H1 (cell line): ENCODE results near the gene SLC9C2. TPM values are rescaled to one million over a fixed set of nuclear protein-coding genes. Genes with fewer than 3 reads are reported as not detected.

Source experiments
- CTCF ChIA-PET: fragments of 300-600 bp; sonication (Branson Sonifier 250); formaldehyde crosslinking; loops from one replicate; lab custom pipeline; 2021; ENCODE audit not compliant: partially characterized antibody; lab: Charles Lee
- POLR2A ChIA-PET: fragments of 300-600 bp; sonication (Branson Sonifier 250); formaldehyde crosslinking; loops from one replicate; lab custom pipeline; 2021; ENCODE audit warnings: inconsistent platforms; ENCODE audit not compliant: partially characterized antibody; lab: Charles Lee
- DNase-seq, 2 experiments: peaks; one replicate each; pipeline versions ENCODE4 v3.0.0 to v3.0.0-alpha.2; 2010 to 2022; ENCODE audit warnings: low spot score in 2 of 2, low read depth in 1 of 2, mixed read lengths in 1 of 2
- FAIRE-seq: peaks from 2 replicates; lab custom pipeline; 2011; peaks lifted over from hg19 to GRCh38; lab: Jason Lieb, UNC
- H2AFZ ChIP-seq: 2 replicates; pipeline ENCODE4 v1.8.1; 2012; ENCODE audit warnings: low read length, inconsistent platforms
- H2AK5ac ChIP-seq: 2 replicates; pipeline ENCODE4 v1.6.1; 2013; ENCODE audit warnings: low read depth, low read length
- H2BK120ac ChIP-seq: replicated peaks from 2 replicates; pipeline ENCODE3; 2013; ENCODE audit warnings: low read depth, low read length, inconsistent platforms
- H2BK12ac ChIP-seq: 2 replicates; pipeline ENCODE4 v1.6.1; 2013; ENCODE audit warnings: low read depth, low read length
- H2BK15ac ChIP-seq: 2 replicates; pipeline ENCODE4 v1.6.1; 2013; ENCODE audit warnings: low read length
- H2BK20ac ChIP-seq: 2 replicates; pipeline ENCODE4 v1.6.1; 2013; ENCODE audit warnings: low read length
- H2BK5ac ChIP-seq: 2 replicates; pipeline ENCODE4 v1.6.1; 2013; ENCODE audit warnings: low read depth, low read length
- H3K14ac ChIP-seq: 2 replicates; pipeline ENCODE4 v1.6.1; 2013; ENCODE audit warnings: inconsistent platforms; ENCODE audit not compliant: insufficient read length
- H3K18ac ChIP-seq: 2 replicates; pipeline ENCODE4 v1.6.1; 2013; ENCODE audit warnings: low read length; ENCODE audit errors: extremely low read depth
- H3K23ac ChIP-seq: 2 replicates; pipeline ENCODE4 v1.6.1; 2013; ENCODE audit warnings: inconsistent platforms; ENCODE audit not compliant: insufficient read length
- H3K23me2 ChIP-seq: 2 replicates; pipeline ENCODE4 v1.6.1; 2013; ENCODE audit warnings: low read depth, low read length
- H3K27ac ChIP-seq: 2 replicates; pipeline ENCODE4 v1.6.1; 2011; ENCODE audit warnings: low read depth, low read length, inconsistent platforms
- H3K27me3 ChIP-seq, 4 experiments: replicated peaks in 1 of 4; 1 replicate in 1 of 4; 2 replicates in 3 of 4; pipeline versions ENCODE4 v1.6.1 to v1.8.1; 2011 to 2013; ENCODE audit warnings: low read length in 3 of 4, mild to moderate bottlenecking in 3 of 4, inconsistent platforms in 2 of 4, mixed read lengths in 2 of 4, moderate library complexity in 1 of 4; ENCODE audit not compliant: control insufficient read depth in 3 of 4, insufficient read depth in 3 of 4; ENCODE audit errors: extremely low read depth in 1 of 4
- H3K36me3 ChIP-seq, 4 experiments: 2 replicates each; pipeline versions ENCODE4 v1.6.1 to v1.8.1; 2011 to 2013; ENCODE audit warnings: mild to moderate bottlenecking in 4 of 4, low read length in 3 of 4, moderate library complexity in 2 of 4, control low read depth in 1 of 4, inconsistent platforms in 1 of 4; ENCODE audit not compliant: insufficient read depth in 4 of 4, control insufficient read depth in 2 of 4
- H3K4ac ChIP-seq: replicated peaks from 2 replicates; pipeline ENCODE3; 2013; ENCODE audit warnings: low read length, low read depth, mixed read lengths, inconsistent platforms; ENCODE audit not compliant: insufficient read length
- H3K4me1 ChIP-seq, 4 experiments: replicated peaks in 1 of 4; 1 replicate in 1 of 4; 2 replicates in 3 of 4; pipeline versions ENCODE4 v1.6.1 to v1.8.1; 2011 to 2013; ENCODE audit warnings: low read length in 3 of 4, inconsistent platforms in 2 of 4, mixed read lengths in 1 of 4; ENCODE audit not compliant: insufficient read depth in 4 of 4, control insufficient read depth in 3 of 4
- H3K4me2 ChIP-seq, 2 experiments: 2 replicates each; pipeline versions ENCODE4 v1.6.1 to v1.8.1; 2011 to 2013; ENCODE audit warnings: low read depth in 2 of 2, low read length in 2 of 2, control low read depth in 1 of 2, inconsistent platforms in 1 of 2, mild to moderate bottlenecking in 1 of 2; ENCODE audit not compliant: insufficient read depth in 1 of 2
- H3K4me3 ChIP-seq, 4 experiments: fragments of 200-600, 300-600 bp in 1 of 4; sonication (generic), shearing (Covaris generic), sonication (Bioruptor Twin) in 1 of 4; 2 replicates each; pipeline versions ENCODE4 v1.5.1 to v1.8.1; 2011 to 2016; ENCODE audit warnings: low read length in 4 of 4, low read depth in 3 of 4, control low read depth in 2 of 4, inconsistent platforms in 2 of 4, mild to moderate bottlenecking in 2 of 4, mixed read lengths in 1 of 4, moderate library complexity in 1 of 4; ENCODE audit not compliant: insufficient read depth in 2 of 4; ENCODE audit errors: extremely low read depth in 1 of 4
- H3K56ac ChIP-seq: replicated peaks from 2 replicates; pipeline ENCODE3; 2013; ENCODE audit warnings: low read depth, mild to moderate bottlenecking, mixed read lengths, low read length, inconsistent platforms; ENCODE audit not compliant: insufficient read length
- H3K79me1 ChIP-seq: 2 replicates; pipeline ENCODE4 v1.6.1; 2013; ENCODE audit warnings: low read depth, low read length, control low read depth
- H3K79me2 ChIP-seq, 2 experiments: 2 replicates each; pipeline versions ENCODE4 v1.6.1 to v1.8.1; 2012 to 2013; ENCODE audit warnings: low read length in 2 of 2, mild to moderate bottlenecking in 2 of 2, inconsistent platforms in 1 of 2; ENCODE audit not compliant: insufficient read depth in 2 of 2, control insufficient read depth in 1 of 2
- H3K9ac ChIP-seq, 4 experiments: replicated peaks in 1 of 4; 1 replicate in 1 of 4; 2 replicates in 3 of 4; pipeline versions ENCODE4 v1.6.1 to v1.8.1; 2011 to 2013; ENCODE audit warnings: low read depth in 3 of 4, low read length in 3 of 4, control low read depth in 2 of 4, mild to moderate bottlenecking in 2 of 4, moderate library complexity in 2 of 4, inconsistent platforms in 1 of 4; ENCODE audit errors: extremely low read depth in 1 of 4
- H3K9me3 ChIP-seq, 2 experiments: 2 replicates each; pipeline versions ENCODE4 v1.6.1 to v1.8.1; 2012 to 2013; ENCODE audit warnings: mild to moderate bottlenecking in 2 of 2, moderate library complexity in 2 of 2, control low read depth in 1 of 2, inconsistent platforms in 1 of 2, low read depth in 1 of 2, low read length in 1 of 2, mixed read lengths in 1 of 2; ENCODE audit not compliant: insufficient read depth in 2 of 2
- H4K20me1 ChIP-seq, 2 experiments: replicated peaks in 1 of 2; 2 replicates each; pipeline versions ENCODE3 to v1.8.1; 2011 to 2013; ENCODE audit warnings: inconsistent platforms in 2 of 2, low read length in 2 of 2, mild to moderate bottlenecking in 1 of 2; ENCODE audit not compliant: insufficient read depth in 2 of 2, control insufficient read depth in 1 of 2
- H4K5ac ChIP-seq: 2 replicates; pipeline ENCODE4 v1.6.1; 2013; ENCODE audit warnings: low read length, low read depth, mixed read lengths, inconsistent platforms; ENCODE audit not compliant: insufficient read length
- H4K8ac ChIP-seq: 2 replicates; pipeline ENCODE4 v1.8.0; 2013; ENCODE audit warnings: mild to moderate bottlenecking, moderate library complexity, low read length, inconsistent platforms; ENCODE audit not compliant: insufficient read depth; ENCODE audit errors: extremely low read depth
- H4K91ac ChIP-seq: replicated peaks from 2 replicates; pipeline ENCODE3; 2013; ENCODE audit warnings: low read length, mixed read lengths, inconsistent platforms; ENCODE audit not compliant: insufficient read length
- CBX8 ChIP-seq: fragments of 300-800, 300-1000 bp; sonication (generic); IDR thresholded peaks from 2 replicates; pipeline ENCODE4 v1.7.1; 2016; ENCODE audit warnings: low read depth, low read length, borderline replicate concordance
- HDAC2 ChIP-seq, 2 experiments: fragments of 300-600 bp in 1 of 2; sonication (generic) in 1 of 2; IDR thresholded peaks; 2 replicates each; pipeline ENCODE4 v1.6.1; 2011 to 2012; ENCODE audit warnings: low read depth in 2 of 2, low read length in 2 of 2, mild to moderate bottlenecking in 2 of 2, moderate library complexity in 2 of 2, borderline replicate concordance in 1 of 2, inconsistent platforms in 1 of 2
- NRF1 ChIP-seq: IDR thresholded peaks from 2 replicates; pipeline ENCODE4 v1.6.1; 2011; ENCODE audit warnings: mild to moderate bottlenecking, low read depth, low read length, improper control_type of control experiment
- POU5F1 ChIP-seq: IDR thresholded peaks from 2 replicates; pipeline ENCODE4 v1.6.1; 2011; ENCODE audit warnings: low read depth, mild to moderate bottlenecking, low read length, moderate library complexity
- RAD21 ChIP-seq, 2 experiments: IDR thresholded peaks in 1 of 2; conservative IDR thresholded peaks in 1 of 2; 2 replicates each; pipeline ENCODE4 v1.6.1; 2011; ENCODE audit warnings: low read depth in 2 of 2, low read length in 2 of 2, improper control_type of control experiment in 1 of 2, inconsistent platforms in 1 of 2, mild to moderate bottlenecking in 1 of 2, moderate library complexity in 1 of 2
- WGBS, 2 experiments: shearing (Covaris generic) in 1 of 2; methylation state at CpG; one replicate each; pipeline versions ENCODE4 v1.1.6 to v1.1.7; 2013 to 2015; ENCODE audit warnings: low lambda C conversion rate in 2 of 2, mixed read lengths in 2 of 2, inconsistent platforms in 1 of 2, low coverage in 1 of 2, missing lambda C conversion rate in 1 of 2; ENCODE audit not compliant: insufficient replicate concordance in 2 of 2, insufficient coverage in 1 of 2, insufficient read length in 1 of 2; ENCODE audit errors: extremely low coverage in 1 of 2, missing lambda C conversion rate in 1 of 2; 5-methylcytosine and 5-hydroxymethylcytosine counted together
- long read RNA-seq, 2 experiments: library from RNA in 1 of 2; library from capped mRNA in 1 of 2; stranded (forward); transcript quantifications; one replicate each; pipeline ENCODE4 v2.0.0, GENCODE V29; 2021; ENCODE audit warnings: inconsistent platforms in 1 of 2
- polyA minus RNA-seq, 3 experiments: library from RNA; depleted of rRNA, polyadenylated mRNA; stranded (reverse); fragments of >200 nt; gene quantifications; 1 replicate in 2 of 3; 2 replicates in 1 of 3; pipeline ENCODE4 v1.2.3, GENCODE V29; 2011
- polyA plus RNA-seq, 7 experiments: library from polyadenylated mRNA; depleted of rRNA in 3 of 7; stranded (reverse) in 5 of 7; unstranded in 2 of 7; fragments of >200 nt in 5 of 7; fragments of 200-250 nt in 2 of 7; gene quantifications; 1 replicate in 5 of 7; 2 replicates in 1 of 7; 4 replicates in 1 of 7; pipeline versions ENCODE4 v1.2.1 to v1.2.3, GENCODE V29; 2011 to 2013; ENCODE audit warnings: missing spikeins in 2 of 7, mixed read lengths in 2 of 7
- total RNA-seq: library from RNA; stranded (reverse); fragmentation: NEBNext Ultra II Directional; extraction: Animal tissue kit (Norgen Biotek cat#: 25700); gene quantifications from 2 replicates; pipeline ENCODE4 v1.2.1, GENCODE V29; 2021

SLC9C2 gene, protein sequence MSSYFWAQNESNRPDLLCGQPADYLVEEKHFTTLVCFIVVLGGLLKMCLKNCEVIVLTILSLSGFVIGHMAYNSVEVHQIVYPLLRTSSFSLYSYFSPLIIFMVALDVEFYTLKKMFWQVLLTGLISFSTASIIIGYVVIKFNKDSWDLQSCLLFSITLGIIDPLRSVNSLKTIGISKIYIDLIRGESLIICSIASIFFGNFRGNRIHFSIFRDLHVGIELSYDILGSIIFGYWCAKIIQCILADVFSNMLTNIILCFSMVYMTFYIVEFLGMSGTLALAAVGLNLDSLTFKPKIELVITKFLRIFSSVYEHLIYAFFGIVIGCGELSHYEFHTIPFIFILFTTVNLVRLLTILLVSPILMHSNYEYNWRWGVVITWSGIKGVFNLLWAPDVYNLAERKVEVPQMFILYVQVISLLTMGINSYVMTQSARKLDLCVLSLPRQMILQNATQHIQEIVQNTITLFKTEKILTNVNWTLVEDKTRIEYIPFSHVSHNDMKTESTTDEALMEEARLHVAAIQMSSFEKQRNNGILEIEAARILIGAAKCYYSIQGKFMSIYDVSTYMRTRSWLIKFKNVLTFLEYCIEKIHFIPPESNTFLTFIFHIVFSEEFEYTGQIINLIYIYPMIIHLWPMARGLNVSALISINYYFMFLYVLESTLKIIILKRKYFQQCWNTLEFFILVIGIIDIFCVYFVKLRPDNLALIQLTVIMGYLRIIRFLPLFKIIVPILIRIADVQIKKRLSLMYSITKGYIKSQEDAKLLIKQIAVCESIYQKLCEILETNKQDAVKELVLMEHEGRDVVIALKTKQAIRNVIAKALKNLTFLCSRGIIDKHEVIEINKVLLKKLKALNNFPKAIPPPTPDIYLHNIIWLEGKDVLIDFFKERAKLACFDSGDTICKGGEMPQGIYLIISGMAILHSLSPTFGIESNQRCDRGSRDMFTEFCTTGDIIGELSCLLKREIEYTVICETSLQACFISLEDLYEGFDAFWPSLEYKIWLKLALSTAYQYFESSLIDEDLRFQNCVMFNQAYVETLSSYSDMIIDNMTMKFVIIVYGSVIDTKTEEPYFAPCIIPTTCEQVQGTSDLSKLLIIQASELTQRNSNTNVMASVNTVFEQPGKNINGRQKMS
- total RNA-seq (not detected in 2 replicates), polyA plus RNA-seq (2011; rRNA removed) (not detected in 2 replicates), polyA minus RNA-seq (2011; rRNA and poly(A)+ RNA removed) (not detected in 2 replicates)
- polyA plus RNA-seq (2011; cell fraction: cytosol; rRNA removed), result not detected
- not detected for polyA plus RNA-seq (2011; cell fraction: nucleus; rRNA removed)
- polyA plus RNA-seq (2012, experiment 1 of 2), result not detected in 4 replicates
- polyA plus RNA-seq (2012, experiment 2 of 2), result not detected
- not detected for polyA plus RNA-seq (2013, experiment 1 of 2)
- polyA plus RNA-seq (2013, experiment 2 of 2), result not detected
- not detected for polyA minus RNA-seq (2011; cell fraction: cytosol; rRNA and poly(A)+ RNA removed)
- not detected for polyA minus RNA-seq (2011; cell fraction: nucleus; rRNA and poly(A)+ RNA removed)
- long read RNA-seq, experiment 1, result 0 reads
- long read RNA-seq, experiment 2, result 0 reads

GRCh38 chr1:173603056-173603591 is at the start of gene SLC9C2:
Gene SLC9C2, minus strand, starts transcription at chr1:173603072. Its CDS starts 1,296 bp downstream, at chr1:173601776.
- WGBS, 2 experiments, result 89% methylated on average over 5 of the region's 5 CpGs; no CpG with 5 or more reads in 1 of the 2 experiments
- Histone ChIP-seq H3K4me1 (no peaks in the 10 kb centered on the region), H3K36me3 (no peaks in the 10 kb centered on the region), H2AK5ac (no peak within 1 kb of the TSS), H3K9me3 (peaks cover 1 to 2% of the 10 kb centered on the region in 2 experiments; a peak in 1 of 4 replicates), H2BK15ac (no peak within 1 kb of the TSS), H3K23me2 (no peaks in the 10 kb centered on the region), H2BK120ac (no peak within 1 kb of the TSS), H2AFZ (no peak within 1 kb of the TSS), H3K79me2 (no peaks in the 10 kb centered on the region), H4K91ac (no peak within 1 kb of the TSS), H3K4me2 (no peak within 1 kb of the TSS), H4K5ac (no peak within 1 kb of the TSS), H2BK20ac (no peak within 1 kb of the TSS), H4K20me1 (no peaks in the 10 kb centered on the region), H3K18ac (no peak within 1 kb of the TSS), H3K9ac (no peak within 1 kb of the TSS), H2BK12ac (no peak within 1 kb of the TSS), H3K23ac (no peak within 1 kb of the TSS), H4K8ac (no peak within 1 kb of the TSS), H3K27ac (no peak within 1 kb of the TSS), H3K14ac (no peak within 1 kb of the TSS), H2BK5ac (no peak within 1 kb of the TSS), H3K4me3 (no peak within 1 kb of the TSS), H3K4ac (no peak within 1 kb of the TSS), H3K56ac (no peak within 1 kb of the TSS), H3K79me1 (no peaks in the 10 kb centered on the region), H3K27me3 (no peaks in the 10 kb centered on the region)
- ChIA-PET POLR2A (interaction anchor here (1.3 kb wide), 1 partner anchor 114 kb away, joined by 3 read pairs; no protein-coding TSS in a partner anchor), CTCF (interaction anchor here (1.1 to 1.4 kb wide), 2 partner anchors 97 to 113 kb away, joined by 3 to 6 read pairs; no protein-coding TSS in a partner anchor)
- FAIRE-seq (no peak), DNase-seq (no peak)
- TF ChIP-seq HDAC2 (IDR thresholded peaks at IDR 0.05; ENCODE audit: borderline replicate concordance in 1 of 2, low read depth in 2 of 2, low read length in 2 of 2) (no peak), CBX8 (no peak), NRF1 (no peak), RAD21 (IDR thresholded peaks at IDR 0.05 in 1 of 2, conservative IDR thresholded peaks at IDR 0.05 in 1 of 2; ENCODE audit: low read depth in 2 of 2, low read length in 2 of 2) (no peak), POU5F1 (no peak)
